NAMALWA (cell line): ENCODE data around the gene CAP2.
"Not testable (repeated sequence)": the region's sequence is repeated elsewhere in the genome, so short reads cannot be mapped to it uniquely, and the experiment has no call there.

ENCODE experiments used
- DNase-seq: peaks from one replicate; pipeline ENCODE4 v3.0.0-alpha.2; 2015; ENCODE audit warnings: low spot score

The CAP2 gene

DNA sequence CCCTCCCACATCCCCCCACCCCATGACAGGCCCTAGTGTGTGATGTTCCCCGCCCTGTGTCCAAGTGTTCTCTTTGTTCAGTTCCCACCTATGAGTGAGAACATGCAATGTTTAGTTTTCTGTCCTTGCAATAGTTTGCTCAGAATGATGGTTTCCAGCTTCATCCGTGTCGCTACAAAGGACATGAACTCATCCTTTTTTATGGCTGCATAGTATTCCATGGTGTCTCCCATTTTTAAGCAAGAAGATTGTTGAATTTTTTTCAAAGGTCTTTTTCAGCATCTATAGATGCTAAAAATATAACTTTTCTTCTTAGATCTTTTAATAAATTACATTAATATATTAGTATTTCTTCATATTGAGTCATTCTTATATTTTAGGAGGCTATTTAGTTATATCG, 47.4 kb downstream of the CAP2 start:
- not testable (repeated sequence) for DNase-seq

GRCh38 chr6:17442196-17442595, 48.8 kb downstream of the CAP2 start:
- no peak for DNase-seq

DNA sequence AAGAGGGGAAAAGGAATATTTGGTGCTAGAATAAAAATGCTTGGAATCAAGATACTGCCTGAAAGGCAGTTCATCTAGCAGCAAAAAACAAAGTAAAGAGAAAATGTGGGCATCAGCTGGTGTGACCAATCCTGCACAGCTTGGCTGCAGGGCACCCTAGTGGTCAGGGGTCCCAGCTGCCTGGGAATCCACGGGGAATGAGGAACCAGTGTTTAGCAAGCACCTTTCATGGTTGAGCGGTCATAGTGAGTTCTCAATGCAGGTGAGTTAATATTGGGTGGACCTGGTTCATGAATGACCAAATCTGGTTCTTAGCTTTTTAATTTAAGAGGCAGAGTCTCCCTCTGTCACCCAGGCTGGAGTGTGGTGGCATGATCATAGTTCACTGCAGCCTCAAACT, 53.3 kb downstream of the CAP2 start:
- no peak for DNase-seq

DNA sequence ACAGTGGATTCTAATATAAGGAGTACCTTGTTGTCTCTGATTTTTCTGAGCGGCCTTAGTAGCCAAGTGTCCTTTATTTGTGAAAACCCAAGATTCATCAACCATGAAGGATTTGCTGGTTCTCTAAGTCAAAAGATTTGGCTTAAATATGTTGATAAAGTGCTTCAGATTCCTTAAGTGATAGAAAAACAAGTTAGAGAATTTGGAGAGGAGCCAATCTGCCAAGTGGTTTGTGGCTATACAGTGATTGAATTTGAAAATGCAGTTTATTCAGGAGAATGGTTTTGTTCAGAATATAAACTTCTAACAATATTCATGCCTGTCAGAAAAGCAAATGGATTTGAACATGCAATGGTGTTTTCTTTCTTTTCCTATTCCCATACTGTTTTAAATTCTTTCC, 54.8 kb downstream of the CAP2 start:
- no peak for DNase-seq

DNA sequence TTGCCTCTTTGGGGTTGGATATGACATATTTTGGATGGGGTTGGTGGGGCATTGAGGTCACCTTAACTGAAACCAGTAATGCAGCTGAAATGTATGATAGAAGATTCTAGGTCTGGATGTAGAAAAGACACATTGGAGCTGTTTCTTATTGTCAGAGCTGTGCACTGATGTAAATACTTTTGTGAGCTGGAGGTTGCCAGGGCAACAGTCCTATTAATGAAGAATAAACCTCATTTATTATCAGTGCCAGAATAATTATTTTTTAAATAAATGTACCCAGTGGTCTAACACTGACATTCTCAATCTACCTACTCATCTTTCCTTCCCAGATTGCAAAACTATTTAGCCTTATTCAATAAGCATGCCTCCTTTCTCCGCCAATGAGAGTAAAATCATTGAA, 57.0 kb downstream of the CAP2 start:
- no peak for DNase-seq

- DNase-seq = no peak
Observed at GRCh38 chr6:17450832-17451231, 57.4 kb downstream of the CAP2 start.

DNA sequence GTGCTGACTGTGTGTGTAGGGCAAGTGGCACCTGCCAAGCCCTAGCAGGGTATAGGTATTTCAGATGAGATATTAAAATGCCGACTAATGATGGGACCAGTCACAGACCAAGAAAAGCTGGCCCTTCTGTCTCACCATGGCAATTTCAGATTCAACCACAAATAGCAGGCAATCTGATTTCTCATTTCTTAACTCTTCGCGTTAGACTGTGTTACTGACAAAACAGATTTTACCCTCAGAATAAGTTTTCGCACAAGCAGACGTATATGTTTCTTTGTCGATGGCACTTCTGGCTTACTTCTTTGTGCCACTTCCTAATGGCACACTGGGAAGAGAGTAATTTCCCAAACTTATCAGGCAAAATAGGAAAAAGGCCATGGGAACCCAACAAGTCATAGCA, 58.7 kb downstream of the CAP2 start:
- DNase-seq = no peak

- no peak for DNase-seq
Observed at GRCh38 chr6:17454316-17455005, 61.1 kb downstream of the CAP2 start.

- no peak for DNase-seq
Observed at GRCh38 chr6:17455919-17456318, 62.5 kb downstream of the CAP2 start.

DNA sequence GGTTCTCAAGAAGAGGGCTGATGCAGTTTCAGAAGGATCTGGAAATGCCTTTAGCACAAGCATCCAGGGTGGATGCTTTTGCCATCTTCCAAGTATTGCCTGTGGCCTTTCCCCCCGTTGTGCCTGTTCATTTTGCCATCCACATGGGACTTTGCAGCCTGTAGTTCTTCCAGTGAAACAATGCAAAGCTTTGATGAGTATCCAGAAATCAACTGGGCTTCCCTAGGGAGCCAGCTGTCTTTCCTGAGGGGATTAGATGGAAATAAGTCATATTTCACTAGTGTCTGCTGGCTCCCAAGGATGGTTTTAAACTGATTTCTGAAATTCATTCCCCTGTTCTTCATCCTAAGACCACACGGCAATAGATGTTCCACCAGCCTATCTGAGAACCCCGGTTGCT, 63.3 kb downstream of the CAP2 start:
- no peak for DNase-seq

DNA sequence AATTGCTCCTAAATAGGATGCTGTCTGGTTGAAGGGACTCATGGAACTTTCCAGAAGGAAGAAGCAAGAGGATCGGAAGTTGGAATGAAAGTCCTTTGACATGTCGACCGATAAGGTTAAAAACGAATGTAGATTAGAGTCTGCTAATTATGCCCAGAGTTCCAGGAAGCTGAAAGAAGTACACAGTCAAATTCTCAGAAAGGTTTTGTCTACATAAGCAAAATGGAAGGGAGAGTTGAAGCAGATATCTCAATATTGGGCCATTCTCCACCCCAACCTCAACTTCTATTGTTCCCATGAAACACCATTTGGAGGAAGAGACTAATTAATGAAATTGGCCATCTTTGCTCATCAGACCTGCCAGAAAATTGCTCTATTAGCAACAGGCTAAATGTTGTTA, 64.0 kb downstream of the CAP2 start:
- no peak for DNase-seq

- no peak for DNase-seq
Observed at GRCh38 chr6:17457956-17458355, 64.6 kb downstream of the CAP2 start.

DNA sequence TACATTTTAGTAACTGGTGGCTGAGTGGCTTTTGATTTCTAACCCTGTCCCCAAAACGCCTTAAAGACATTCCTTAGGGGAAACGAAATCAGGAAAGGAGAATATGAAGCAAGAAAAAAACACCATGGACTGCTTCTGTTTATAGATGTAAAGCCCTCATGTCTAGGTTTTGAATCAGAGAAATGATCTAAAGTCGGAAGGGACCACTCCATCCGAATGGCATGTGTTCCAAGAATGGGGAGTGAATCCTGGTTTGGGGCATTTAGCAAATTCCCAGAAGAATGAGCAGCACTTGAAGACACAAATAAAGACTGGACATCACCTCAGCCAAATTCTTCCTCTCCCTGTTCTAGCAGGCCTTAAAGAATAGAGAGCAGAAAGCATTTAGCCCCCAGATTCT, 65.6 kb downstream of the CAP2 start:
- no peak for DNase-seq

DNA sequence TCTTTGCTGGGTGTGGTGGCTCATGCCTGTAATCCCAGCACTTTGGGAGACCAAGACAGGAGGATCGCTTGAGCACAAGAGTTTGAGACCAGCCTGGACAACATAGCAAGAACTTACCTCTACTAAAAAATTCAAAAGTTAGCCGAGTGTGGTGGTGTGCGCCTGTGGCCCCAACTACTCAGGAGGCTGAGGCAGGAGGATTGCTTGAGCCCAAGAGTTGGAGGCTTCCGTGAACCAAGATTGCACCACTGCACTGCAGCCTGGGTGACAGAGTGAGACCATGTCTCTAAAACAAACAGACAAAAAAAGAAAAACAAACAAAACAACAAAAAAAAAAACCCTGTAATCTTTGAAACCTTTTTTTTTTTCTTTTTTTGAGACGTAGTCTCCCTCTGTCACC, 67.5 kb downstream of the CAP2 start:
- no peak for DNase-seq

DNA sequence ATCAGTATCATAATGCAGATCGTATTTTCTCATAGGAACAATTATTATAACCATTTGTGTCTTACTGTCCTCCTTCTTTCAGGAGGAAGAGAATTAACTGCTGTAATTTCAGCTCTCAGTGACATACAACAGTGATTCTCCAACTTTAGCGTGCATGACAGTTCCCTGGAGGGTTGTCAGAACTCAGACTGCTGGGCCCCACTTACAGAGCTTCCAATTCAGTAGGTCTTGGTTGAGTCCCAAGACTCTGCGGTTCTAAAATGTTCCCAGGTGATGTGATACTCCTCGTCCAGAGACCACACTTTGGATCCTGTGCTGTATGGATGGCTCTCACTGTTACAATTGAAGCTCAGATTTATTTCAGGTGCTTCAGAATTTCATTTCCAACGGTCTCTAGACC, 72.8 kb downstream of the CAP2 start:
- DNase-seq = no peak

GRCh38 chr6:17466707-17467106, 73.3 kb downstream of the CAP2 start:
- DNase-seq = no peak

DNA sequence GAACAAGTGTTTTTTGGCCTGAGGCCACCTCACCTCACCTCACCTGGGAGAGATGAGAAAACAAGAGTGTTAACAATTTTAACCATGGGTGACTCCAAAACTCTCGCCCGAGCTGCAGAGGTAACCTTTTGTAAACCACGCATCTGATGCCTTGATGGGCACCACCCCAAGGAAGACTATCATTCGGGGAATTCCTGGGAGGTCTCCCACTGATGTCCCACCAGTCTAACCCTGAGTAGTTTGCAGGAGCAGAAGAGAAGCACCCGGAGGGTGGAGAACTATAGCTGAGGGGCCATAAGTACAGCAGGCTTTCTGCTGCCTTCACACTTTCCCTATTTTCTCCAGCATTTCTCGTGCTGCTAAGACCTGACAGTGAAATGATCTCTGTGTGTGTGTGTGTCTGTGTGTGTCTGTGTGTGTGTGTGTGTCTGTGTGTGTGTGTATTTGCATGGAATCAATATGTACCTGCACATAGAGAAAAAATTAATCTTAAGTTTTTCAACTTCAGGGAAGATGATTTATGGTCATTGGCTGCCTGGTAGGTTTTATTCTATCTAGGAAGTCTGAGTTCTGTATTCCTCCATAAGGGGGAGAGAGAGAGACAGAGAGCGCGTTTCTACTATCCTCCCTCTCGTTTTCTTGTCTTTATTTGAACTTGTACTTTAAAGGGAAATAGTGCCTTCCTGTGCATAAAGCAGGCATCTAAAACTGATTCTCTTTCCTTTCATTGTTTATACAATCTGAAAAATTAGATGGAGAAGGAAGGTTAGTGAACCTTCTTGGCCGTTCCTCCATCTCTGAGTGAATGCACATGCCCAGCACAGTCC, 75.8 kb downstream of the CAP2 start:
- DNase-seq = peak; percentile 4

DNA sequence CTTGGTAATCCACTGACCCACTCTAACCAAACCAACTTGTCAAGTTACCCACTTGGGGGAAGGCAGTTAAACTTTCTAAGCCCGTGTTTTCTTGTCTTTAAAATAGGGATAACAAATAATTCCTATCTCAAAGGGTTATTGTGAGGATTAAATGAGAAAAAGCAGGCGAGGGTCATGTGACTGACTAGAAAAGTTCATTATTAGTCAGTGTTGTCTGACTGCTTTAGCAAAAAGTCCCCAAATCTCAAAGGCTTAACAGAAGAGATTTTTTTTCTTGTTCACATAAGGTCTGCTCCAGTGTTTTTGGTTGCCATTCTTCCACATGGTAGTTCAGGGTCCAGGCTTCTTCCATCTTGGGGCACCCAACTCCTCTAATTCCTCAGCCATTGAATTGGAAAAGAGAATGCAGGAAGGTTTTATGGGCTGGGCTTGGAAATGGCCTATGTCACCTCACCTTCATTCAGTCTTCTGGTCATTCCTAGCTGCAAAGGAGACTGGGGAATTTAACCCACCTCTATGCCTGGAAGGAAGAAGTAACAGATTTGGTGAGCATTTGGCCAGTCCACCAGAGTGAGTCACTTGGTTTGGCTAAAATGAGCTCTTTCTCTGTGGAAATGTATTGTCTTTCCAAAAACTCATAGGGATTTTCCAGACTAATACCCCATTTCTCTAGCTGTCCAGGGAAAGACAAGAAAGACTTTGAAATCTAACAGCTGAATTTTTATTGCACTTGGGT, 77.0 kb downstream of the CAP2 start:
- DNase-seq = no peak

DNA sequence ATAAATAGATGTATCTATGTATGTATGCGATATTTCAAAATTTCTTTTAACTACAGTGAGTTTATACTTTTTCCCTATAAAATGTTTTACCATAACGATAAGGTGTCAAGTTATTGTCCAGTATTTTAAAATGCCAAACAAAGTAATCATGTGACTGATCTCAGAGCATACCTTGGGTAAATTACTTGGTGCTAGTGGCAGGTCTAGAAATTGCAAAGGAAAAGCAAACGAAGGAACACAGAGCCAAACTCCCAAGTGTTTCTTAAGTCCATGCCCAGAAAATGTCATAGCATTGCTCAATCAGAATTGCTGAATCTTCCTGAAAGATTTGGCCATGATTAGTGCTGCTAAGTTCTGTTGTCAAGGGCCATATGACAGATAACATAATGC, 77.5 kb downstream of the CAP2 start:
- DNase-seq = no peak

DNA sequence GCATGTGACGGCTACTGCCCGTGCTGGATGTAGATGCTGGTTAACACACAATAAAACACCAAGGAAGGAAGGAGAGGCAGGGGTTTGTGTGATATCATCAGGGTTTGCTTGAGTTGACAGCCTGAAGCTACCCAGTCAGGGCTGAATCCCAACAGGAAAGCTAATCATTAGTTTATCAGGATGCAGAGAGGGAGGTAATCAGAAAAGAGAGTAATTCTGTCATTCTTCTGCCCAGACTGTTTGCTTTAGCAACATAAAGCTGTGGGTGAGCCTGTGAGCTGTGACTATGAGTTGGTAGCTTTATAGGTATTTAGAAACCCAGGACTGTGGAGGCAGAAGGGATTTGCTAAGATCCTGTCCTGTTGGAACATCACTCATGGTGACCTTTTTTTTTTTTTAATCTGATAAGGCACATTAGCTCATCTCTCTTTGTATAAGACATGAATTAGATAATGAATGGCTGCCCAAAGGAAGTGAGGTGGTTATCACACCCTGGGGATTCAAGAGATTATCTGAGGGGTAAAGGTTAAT, 79.3 kb downstream of the CAP2 start:
- no peak for DNase-seq

DNA sequence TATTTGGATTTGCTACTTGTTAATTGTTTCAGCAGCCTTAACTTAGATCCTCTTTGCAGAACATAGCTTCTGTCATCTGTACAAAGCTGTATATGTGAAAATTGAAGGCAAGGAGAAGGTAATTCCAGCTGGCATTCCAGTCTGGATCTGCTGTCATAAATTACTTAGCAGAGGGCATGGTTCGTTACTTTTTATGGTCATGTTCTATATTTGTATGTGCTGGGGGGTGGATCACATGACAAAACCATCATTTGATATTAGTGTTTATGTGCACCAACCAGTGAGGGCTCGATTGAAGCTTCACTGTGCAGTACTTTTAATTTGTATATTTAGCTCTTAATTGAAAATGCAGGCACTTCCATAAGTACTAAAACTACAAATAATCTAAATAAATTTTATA, 80.2 kb downstream of the CAP2 start:
- DNase-seq = no peak

DNA sequence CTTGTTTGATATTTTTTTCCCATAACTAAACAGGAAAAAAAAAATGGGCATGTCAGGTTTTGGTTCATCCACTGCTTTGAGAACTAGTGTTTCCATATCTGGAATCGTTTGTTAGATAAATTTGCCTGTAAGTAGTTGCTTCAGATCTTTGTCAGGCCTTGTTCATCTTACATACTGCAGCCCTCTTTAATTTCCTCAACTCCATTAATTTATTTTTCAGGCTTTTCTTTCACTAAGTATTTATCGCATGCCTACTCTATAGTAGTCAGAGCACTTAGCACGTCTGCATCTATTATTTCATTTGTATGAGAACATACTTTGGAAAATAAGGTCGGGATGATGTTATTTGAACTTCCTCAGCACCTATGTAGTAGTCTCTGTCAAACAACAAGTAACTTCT, 80.9 kb downstream of the CAP2 start:
- DNase-seq = no peak
